Muscle of back (tissue), 11 donors: ENCODE results near the gene TRIM25. TPM values are rescaled to one million over a fixed set of nuclear protein-coding genes. Genes with fewer than 3 reads are reported as not detected.
A peak's percentile ranks its signal among the peaks of the same experiment; 100 is the strongest.

Experiments
- DNase-seq, 3 donors: peaks; one replicate each; pipeline versions ENCODE4 v3.0.0 to v3.0.0-alpha.2; 2013
- polyA plus RNA-seq, 10 donors: library from polyadenylated mRNA; unstranded; fragments of 120-200 nt; gene quantifications; one replicate each; pipeline ENCODE4 v1.2.1, GENCODE V29; 2013; ENCODE audit not compliant: insufficient read length in 10 of 10

The TRIM25 gene
- polyA plus RNA-seq, 10 donors = 9.4 to 16.3 (median 13.5) TPM

DNA sequence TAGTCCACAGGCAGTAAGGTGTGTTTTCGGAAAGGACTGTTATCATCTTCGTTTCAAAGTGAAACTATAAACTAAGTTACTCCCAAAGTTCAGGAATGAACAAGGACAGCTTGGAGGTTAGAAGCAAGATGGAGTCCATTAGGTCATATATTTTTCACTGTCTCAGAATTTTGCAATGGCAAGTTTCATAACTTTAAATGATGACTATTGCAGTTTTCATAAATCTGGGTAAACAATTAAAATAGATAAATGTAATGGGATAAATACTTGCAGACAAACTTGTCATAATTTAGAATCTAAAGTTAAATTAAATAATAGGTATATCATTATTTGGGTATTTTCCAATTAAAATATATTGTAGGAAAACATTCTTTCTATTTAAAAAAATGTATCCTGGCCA lies 14.7 kb upstream of the TRIM25 start:
- no peak for DNase-seq

DNA sequence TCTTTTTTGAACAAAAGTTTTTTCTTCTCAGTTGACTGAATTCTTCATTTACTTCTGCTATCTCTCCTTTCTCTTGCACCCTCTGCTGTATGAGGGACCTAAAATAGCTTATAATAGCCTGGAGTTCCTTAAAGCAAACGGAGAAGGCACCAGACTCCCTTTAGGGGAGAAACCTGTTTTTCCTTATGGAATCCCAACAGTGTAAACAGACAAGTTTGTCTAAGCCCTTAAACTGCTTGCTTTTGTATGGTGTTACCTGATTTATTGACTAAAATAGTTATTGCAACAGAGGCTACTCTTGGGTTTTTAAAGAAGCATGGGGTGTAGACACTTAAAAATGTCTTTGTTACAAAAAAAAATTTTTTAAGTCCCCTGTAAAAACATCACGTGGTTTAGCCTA lies 12.9 kb upstream of the TRIM25 start:
- DNase-seq = no peak

GRCh38 chr17:56926270-56926669 lies 12.4 kb upstream of the TRIM25 start:
- DNase-seq = no peak

DNA sequence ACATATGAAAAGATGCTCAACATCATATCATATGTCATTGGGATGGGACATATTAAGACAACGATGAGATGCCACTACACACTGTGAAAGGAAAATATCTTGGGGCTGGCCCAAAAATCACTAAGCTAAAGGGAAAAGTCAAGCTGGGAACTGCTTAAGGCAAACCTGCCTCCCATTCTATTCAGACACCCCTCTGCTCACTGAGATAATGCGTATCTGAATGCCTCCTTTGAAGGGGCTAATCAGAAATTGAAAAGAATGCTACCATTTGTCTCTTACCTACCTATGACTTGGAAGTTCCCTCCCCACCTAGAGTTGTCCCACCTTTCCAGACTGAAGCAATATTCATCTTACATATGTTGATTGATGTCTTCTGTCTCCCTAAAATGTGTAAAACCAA lies 11.2 kb upstream of the TRIM25 start:
- DNase-seq = no peak

GRCh38 chr17:56919717-56920116 lies 5.9 kb upstream of the TRIM25 start:
- no peak for DNase-seq

DNA sequence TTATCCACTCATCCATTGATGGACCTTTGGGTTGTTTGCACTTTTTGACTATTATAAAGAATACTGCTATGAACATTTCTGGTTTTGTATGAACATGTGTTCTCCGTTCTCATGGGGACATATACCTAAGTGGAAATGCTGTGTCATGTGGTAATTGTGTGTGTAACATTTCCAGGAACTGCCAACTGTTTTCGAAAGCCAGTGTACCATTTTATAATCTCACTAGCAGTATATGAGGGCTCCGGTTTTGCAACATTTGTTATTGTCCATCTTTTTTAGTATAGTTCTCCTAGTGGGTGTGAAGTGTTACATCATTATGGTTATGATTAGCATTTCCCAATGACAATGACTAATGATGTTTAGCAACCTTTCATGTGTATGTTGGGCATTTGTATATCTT lies 5.1 kb upstream of the TRIM25 start:
- DNase-seq = no peak

- DNase-seq = no peak
Observed at GRCh38 chr17:56917559-56918296, 3.9 kb upstream of the TRIM25 start.

DNA sequence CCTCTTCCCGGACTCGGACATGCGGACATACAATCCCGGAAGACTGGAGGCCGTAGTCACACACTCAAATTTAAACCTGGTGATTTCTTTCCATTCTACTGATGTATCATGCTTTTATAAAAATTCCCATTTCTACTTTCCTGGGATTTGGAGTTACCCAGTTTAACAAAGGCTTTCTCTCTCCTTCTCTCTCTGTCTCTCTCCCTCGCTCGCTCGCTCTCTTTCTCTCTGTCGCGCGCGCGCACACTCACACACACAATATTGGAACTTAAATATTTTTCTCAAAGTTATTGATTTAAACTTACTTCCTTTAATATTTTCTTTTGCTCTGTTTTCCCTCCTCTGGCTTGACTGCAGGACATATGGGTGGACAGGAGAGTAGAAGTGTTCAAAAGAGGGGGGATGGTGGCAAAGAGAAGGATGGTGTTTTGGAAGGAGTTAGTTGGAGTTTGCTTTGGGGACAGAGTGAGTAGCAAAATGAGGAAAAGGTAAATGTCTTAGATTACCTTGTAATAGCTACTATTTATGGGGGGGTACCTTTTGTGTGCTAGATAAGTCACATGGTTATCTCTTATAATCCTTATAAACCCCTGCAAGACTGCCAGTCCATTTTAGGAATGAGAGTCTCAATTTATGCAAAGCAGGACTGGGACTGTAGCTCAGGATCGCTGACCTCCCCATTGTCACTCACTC lies 878 bp upstream of the TRIM25 start:
- DNase-seq = no peak

DNA sequence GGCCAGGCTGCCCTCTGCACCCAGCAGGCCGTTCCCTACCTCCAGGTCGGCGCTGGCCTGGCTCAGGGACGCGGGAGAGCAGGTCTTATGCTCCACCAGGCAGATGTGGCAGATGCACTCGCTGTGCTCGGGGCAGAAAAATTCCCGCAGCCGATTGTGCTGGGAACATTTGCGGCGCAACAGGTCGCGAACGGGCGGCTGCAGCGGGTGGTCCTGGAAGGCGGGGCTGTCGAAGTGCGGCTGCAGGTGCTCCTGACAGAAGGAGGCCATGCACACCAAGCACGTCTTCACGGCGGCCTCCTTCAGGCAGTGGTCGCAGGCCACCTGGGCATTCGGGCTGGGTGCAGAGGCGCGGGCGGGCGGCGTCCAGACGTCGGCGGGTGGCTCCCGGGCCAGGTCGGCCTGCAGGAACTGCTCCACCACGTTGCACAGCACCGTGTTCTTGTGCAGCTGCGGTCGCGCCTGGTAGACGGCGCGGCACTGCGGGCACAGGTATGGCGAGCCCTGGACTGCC lies 439 bp downstream of the TRIM25 start:
- DNase-seq = peak in 1 of 3 donors; percentile 15

DNA sequence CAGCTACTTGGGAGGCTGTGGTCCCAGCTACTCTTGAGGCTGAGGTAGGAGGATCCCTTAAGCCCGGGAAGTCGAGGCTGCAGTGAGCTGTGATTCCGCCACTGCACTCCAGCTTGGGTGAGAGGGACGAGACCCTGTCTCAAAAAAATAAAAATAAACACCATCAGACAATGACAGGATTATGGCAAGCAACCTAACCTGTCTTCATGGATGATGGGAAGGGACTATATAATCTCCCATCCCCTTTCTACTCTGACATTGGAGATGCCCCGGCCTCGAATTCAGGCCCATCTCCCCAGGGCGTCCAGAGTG lies 893 bp downstream of the TRIM25 start:
- DNase-seq = no peak

- no peak for DNase-seq
Observed at GRCh38 chr17:56912105-56912999, 1.5 kb downstream of the TRIM25 start.

- no peak for DNase-seq
Observed at GRCh38 chr17:56910509-56911235, 3.2 kb downstream of the TRIM25 start.

- no peak for DNase-seq
Observed at GRCh38 chr17:56909742-56910508, 3.9 kb downstream of the TRIM25 start.

- peak in 1 of 3 donors; percentile 45 for DNase-seq
Observed at GRCh38 chr17:56908001-56908542, 5.8 kb downstream of the TRIM25 start.

GRCh38 chr17:56903560-56903959 lies 10.3 kb downstream of the TRIM25 start:
- DNase-seq = no peak

DNA sequence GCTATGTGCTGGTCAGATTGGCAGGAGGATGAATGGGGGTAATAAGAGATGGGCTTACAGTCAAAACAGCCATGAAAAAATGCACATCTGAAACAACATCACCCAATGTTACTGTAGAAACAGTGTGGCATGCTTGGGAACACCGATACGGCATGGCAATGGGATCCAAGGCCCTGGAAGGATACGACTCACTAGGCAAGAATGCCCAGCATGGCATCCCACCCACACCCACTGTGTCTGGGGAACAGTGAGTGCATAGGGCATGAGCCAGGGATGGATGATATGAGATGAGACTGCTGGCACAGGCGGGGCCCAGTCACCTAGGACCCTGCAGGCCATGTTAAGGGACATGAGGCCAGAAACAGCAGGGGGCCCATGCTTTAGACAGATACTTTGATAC lies 11.5 kb downstream of the TRIM25 start:
- no peak for DNase-seq

DNA sequence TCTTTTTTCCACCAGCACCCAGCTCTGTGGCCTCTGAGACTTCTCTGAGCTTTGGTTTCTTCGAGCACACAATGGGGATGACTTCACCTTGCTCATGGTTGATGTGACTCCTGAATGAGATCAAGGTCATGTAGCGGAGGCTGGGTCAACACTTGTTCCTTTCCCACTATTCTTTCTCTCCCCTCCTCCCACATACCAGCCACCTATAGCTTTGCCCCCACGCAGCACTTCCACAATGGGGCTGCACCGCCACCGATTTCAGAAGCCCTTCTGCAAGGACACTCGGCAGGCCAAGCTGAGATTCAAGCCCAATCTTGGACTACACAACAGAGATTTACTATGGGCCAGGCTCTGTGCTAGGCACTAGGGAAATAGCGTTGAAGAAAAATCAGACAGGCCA lies 14.4 kb downstream of the TRIM25 start:
- no peak for DNase-seq

- DNase-seq = no peak
Observed at GRCh38 chr17:56898874-56899273, 15.0 kb downstream of the TRIM25 start.

- DNase-seq = no peak
Observed at GRCh38 chr17:56897646-56898424, 16.0 kb downstream of the TRIM25 start.

GRCh38 chr17:56896968-56897359 lies 16.9 kb downstream of the TRIM25 start:
- DNase-seq = no peak
